ENCODE results near the gene PLS1. TPM values are rescaled to one million over a fixed set of nuclear protein-coding genes. Genes with fewer than 3 reads are reported as not detected.
A peak's percentile ranks its signal among the peaks of the same experiment; 100 is the strongest.
"Not testable (repeated sequence)": the region's sequence is repeated elsewhere in the genome, so short reads cannot be mapped to it uniquely, and the experiment has no call there.

PLS1 gene
- total RNA-seq, 1 donor from 2014 or later: 1.5 TPM

DNA sequence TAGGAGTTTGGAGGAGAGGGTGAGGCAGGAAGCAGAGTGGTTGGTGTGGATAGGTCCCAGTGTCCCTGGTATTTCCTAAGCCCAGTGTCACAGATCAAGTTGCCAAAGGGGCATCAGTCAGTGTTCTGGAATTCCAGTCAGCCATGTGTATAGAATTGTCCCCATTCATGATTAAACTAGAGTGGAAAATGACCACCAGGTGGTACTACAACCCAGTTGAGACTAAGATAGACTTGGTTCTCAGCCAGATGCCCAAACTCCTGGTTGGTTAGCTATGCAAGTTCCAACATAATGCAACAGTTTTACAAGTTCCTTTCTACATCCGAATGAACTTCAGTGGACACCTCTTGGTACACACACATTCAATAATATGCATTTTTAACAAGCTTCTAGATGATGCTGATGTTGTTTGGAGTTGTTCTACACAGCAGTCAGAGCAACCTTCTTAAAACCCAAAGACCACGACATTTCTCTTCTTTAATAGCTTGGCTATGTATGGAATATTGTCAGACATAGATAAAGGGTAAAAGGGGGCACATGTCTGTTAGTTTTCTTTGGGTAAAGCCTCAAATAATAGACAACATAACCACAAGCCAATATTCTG is 9.3 kb upstream of the PLS1 start:
- H3K4me3 Mint-ChIP-seq (ENCODE audit: unreplicated experiment): no peak overlapping the region
- DNase-seq (ENCODE audit: extremely low spot score, unreplicated experiment): no peak

DNA sequence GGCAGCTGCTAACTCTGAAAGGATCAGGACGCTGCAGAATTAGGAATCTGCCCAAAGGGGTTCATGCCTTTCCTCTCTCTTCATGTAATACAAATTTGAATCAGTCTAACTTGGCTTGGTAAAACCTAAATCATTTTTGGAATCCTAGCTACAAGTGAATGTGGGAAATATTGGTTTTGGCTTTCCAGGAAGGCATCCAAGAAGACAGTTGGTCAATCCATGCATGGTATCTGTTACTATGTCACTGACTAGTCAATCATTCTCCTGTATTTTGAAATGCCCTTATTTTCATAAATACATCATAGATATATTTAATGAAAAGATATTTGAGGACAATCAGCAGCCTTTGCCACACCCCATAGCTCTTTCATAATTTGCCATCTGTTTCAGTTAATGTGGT is 7.5 kb upstream of the PLS1 start:
- H3K27ac Mint-ChIP-seq (ENCODE audit: unreplicated experiment): no peak overlapping the region
- no peaks in the 10 kb centered on the region for H3K27me3 Mint-ChIP-seq (ENCODE audit: unreplicated experiment)
- DNase-seq (ENCODE audit: extremely low spot score, unreplicated experiment): no peak
- H3K9me3 Mint-ChIP-seq (ENCODE audit: unreplicated experiment): no peaks in the 10 kb centered on the region
- no peak overlapping the region for H3K4me3 Mint-ChIP-seq (ENCODE audit: unreplicated experiment)
- TF ChIP-seq CTCF (IDR thresholded peaks at IDR 0.05): no peak
- H3K36me3 Mint-ChIP-seq (ENCODE audit: unreplicated experiment): no peaks in the 10 kb centered on the region
- peaks cover 3% of the 10 kb centered on the region for H3K4me1 Mint-ChIP-seq (ENCODE audit: unreplicated experiment)

More for the DNA sequence above, 9.3 kb upstream of the PLS1 start:
- peak; percentile 75 for TF ChIP-seq CTCF (IDR thresholded peaks at IDR 0.05)
- Mint-ChIP-seq H3K27me3 (ENCODE audit: unreplicated experiment) (peaks cover 11% of the 10 kb centered on the region), H3K27ac (ENCODE audit: unreplicated experiment) (no peak overlapping the region), H3K9me3 (ENCODE audit: unreplicated experiment) (no peaks in the 10 kb centered on the region), H3K4me1 (ENCODE audit: unreplicated experiment) (peaks cover 3% of the 10 kb centered on the region), H3K36me3 (ENCODE audit: unreplicated experiment) (no peaks in the 10 kb centered on the region)

GRCh38 chr3:142592268-142592667 is 3.9 kb upstream of the PLS1 start:
- not testable (repeated sequence) for H3K36me3 Mint-ChIP-seq (ENCODE audit: unreplicated experiment); H3K27ac Mint-ChIP-seq (ENCODE audit: unreplicated experiment); H3K27me3 Mint-ChIP-seq (ENCODE audit: unreplicated experiment); H3K9me3 Mint-ChIP-seq (ENCODE audit: unreplicated experiment); DNase-seq (ENCODE audit: extremely low spot score, unreplicated experiment); H3K4me3 Mint-ChIP-seq (ENCODE audit: unreplicated experiment)
- H3K4me1 Mint-ChIP-seq (ENCODE audit: unreplicated experiment): peaks cover 12% of the 10 kb centered on the region

- Mint-ChIP-seq H3K27ac (ENCODE audit: unreplicated experiment) (no peak overlapping the region), H3K4me1 (ENCODE audit: unreplicated experiment) (peaks cover 12% of the 10 kb centered on the region), H3K36me3 (ENCODE audit: unreplicated experiment) (no peaks in the 10 kb centered on the region), H3K27me3 (ENCODE audit: unreplicated experiment) (no peaks in the 10 kb centered on the region), H3K4me3 (ENCODE audit: unreplicated experiment) (peak overlapping the region; percentile 94), H3K9me3 (ENCODE audit: unreplicated experiment) (no peaks in the 10 kb centered on the region)
- DNase-seq (ENCODE audit: extremely low spot score, unreplicated experiment): no peak
- TF ChIP-seq CTCF (IDR thresholded peaks at IDR 0.05): no peak
Measured at GRCh38 chr3:142595141-142595540, 1.1 kb upstream of the PLS1 start.

- no peak for TF ChIP-seq CTCF (IDR thresholded peaks at IDR 0.05)
- Mint-ChIP-seq H3K9me3 (ENCODE audit: unreplicated experiment) (no peaks in the 10 kb centered on the region), H3K27ac (ENCODE audit: unreplicated experiment) (no peak overlapping the region), H3K4me1 (ENCODE audit: unreplicated experiment) (peaks cover 12% of the 10 kb centered on the region), H3K27me3 (ENCODE audit: unreplicated experiment) (no peaks in the 10 kb centered on the region), H3K36me3 (ENCODE audit: unreplicated experiment) (no peaks in the 10 kb centered on the region), H3K4me3 (ENCODE audit: unreplicated experiment) (peak overlapping the region; percentile 94)
- no peak for DNase-seq (ENCODE audit: extremely low spot score, unreplicated experiment)
Measured at GRCh38 chr3:142595581-142595950, 627 bp upstream of the PLS1 start.

DNA sequence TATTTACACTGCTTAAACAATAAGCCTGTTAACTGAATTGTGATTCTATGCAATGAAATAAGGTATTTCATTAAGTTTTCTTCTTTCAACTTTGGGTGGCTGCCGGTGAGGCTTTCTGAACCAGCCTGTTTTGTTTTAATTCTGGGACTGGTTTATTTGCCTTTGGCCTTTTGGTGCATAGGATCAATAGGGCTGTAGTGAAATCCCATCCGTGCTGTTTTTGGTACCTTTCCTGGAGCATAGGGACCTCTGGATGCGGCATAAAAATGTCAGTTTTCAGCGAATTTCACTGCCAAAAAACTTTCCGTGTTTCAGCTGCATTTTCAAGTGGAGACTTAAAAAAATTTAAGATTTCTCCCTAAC is 514 bp downstream of the PLS1 start:
- H3K9me3 Mint-ChIP-seq (ENCODE audit: unreplicated experiment): no peaks in the 10 kb centered on the region
- H3K27me3 Mint-ChIP-seq (ENCODE audit: unreplicated experiment): no peaks in the 10 kb centered on the region
- peak overlapping the region; percentile 94 for H3K4me3 Mint-ChIP-seq (ENCODE audit: unreplicated experiment)
- H3K27ac Mint-ChIP-seq (ENCODE audit: unreplicated experiment): no peak overlapping the region
- H3K4me1 Mint-ChIP-seq (ENCODE audit: unreplicated experiment): peaks cover 12% of the 10 kb centered on the region
- no peaks in the 10 kb centered on the region for H3K36me3 Mint-ChIP-seq (ENCODE audit: unreplicated experiment)
- TF ChIP-seq CTCF (IDR thresholded peaks at IDR 0.05): no peak
- DNase-seq (ENCODE audit: extremely low spot score, unreplicated experiment): no peak

All from osteocyte (in vitro differentiated cells).